GM04504 (cell line): Measurements from ENCODE around the gene ABCB6.
"Not testable (repeated sequence)": the region's sequence is repeated elsewhere in the genome, so short reads cannot be mapped to it uniquely, and the experiment has no call there.

Source experiments
- DNase-seq: peaks from one replicate; pipeline ENCODE4 v3.0.0-alpha.2; 2012; ENCODE audit warnings: low read depth

ABCB6 gene

DNA sequence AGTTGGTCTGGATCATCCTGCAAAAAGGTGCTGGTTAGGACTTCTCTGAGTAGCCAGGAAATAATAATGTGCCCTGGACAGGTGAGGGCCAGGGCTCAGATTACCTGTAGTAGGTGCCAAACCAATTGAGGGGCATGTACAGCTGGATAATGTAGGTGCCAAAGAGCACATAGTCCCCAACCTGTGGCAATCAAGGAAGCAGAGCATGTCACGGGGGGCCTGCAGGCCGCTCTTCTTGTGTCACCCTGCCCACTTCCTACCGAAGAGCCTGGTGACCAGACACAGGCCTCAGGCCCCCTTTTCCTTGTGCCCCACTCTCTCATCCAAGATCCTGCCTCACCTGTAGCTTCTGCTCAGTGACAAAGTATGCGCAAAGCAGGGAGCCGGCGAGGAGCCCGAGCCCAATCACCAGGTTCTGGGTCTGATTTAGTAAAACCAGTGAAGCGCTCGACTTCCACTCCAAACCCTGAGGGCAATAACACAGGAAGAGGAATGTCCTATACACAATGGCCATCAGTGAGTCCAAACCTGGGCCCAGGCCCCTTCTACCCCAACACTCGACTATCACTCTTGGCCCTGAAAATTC is 5.2 kb downstream of the ABCB6 start:
- DNase-seq: no peak

DNA sequence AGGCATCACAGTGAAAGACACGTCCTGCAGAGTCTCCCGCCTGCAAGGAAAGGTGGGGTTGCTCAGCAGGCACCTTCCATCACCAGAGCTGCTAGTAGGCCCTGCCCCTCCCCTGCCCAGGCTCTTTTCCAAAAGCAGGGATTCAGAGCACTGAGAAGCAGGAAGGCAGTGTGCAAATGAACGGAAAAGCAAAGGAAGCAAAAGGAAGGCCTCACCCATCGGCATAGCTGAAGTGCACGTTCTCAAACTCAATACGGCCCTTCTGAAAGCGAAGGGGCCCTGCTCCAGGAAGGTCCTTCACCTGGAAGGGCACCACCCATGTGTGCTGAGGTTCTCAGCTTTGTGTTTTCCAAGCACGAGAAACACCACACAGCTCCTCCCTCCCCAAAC is 5.7 kb downstream of the ABCB6 start:
- no peak for DNase-seq

DNA sequence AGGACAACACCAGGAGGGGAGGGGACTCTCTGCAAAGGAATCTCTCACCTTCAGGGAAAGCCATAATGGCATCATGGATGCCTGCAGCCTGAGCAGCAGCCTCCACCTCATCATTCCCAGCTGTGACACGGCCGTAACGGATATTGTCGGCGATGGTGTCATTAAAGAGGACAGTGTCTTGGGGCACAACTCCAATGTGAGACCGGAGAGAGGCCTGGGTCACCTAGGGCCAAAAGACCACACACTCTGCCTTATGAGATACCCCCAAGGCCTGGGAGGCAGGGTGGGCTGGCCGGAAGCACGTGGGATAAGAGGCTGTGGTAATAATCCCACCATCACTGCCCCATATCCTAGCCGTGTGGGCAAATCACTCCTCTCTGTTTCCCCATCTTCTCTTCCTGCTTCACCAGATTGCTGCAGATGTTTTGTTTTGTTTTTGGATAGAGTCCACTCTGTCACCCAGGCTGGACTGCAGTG is 7.8 kb downstream of the ABCB6 start:
- DNase-seq: no peak

DNA sequence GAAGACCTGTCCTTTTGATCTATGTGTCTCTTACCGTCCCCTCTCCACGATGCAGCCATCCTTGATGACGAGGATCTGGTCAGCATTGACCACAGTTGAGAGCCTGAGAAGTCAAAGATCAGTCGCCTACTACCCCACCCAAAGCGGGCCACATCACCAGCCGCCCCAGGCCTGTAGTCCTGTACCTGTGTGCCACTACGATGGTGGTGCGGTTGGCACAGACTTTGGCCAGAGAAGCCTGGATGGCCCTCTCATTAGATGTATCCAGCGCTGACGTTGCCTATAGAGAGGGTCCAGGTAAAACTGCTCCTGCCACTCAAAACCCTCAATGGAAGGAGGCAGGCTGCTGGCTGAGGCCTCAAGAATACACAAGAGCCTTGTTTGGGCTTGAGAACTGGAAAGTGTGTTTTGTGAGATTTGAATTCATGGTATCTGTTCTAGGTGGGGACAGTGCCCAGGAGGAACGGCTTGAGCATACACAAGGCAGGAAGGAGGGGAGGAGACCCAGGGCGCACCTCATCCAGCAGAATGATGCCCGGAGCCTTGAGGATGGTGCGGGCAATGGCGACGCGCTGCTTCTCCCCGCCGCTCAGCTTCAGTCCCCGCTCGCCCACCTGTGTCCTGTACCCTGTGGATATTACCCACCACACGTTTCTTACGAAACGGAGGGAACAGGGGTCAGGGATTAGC is 8.4 kb downstream of the ABCB6 start:
- no peak for DNase-seq

DNA sequence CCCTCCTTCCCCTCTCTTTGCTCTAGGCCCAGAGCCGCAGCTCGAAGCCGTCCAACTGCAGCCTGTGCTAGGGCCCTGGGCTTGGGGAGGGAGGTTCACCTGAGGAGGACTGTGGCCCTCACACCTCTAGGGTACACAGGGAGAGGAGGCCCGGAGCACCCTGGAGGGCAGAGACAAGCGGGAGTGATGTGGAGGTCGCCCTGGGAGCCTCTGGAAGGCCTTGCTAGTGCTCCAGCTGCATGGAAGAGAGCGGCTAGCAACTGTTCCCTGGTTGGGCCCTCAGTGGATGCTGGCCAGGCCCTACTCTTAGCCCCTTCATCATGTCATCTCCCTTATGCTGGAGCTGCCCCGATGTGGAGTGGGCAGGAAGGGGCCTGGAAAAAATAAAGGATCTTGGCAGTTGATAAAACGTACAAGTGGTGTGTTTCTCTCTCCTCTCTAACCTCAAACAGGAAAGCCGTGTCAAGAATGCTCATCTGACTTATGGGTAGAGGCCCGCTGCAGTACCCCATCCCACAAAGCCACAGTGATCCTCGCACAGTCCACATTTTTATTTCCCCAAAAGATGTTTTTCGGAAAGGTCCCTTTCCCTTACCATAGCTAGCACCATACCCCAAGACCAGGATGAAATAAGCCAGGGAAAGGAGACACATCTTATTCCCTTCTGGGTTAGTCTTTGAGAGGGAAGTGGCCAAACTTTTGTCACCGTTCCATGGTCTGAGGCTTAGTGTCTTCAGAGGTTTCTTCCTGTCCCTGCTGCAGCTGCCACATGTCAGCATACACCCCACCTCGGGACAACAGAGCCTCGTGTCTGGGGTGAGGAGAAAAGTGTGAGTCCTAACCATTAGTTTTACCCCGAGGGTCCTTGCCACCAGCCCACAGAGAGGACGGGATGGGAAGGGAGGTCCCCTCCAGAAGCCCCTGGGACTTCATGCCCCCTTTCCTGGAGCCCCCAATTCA is 9.2 kb downstream of the ABCB6 start:
- DNase-seq: no peak

DNA sequence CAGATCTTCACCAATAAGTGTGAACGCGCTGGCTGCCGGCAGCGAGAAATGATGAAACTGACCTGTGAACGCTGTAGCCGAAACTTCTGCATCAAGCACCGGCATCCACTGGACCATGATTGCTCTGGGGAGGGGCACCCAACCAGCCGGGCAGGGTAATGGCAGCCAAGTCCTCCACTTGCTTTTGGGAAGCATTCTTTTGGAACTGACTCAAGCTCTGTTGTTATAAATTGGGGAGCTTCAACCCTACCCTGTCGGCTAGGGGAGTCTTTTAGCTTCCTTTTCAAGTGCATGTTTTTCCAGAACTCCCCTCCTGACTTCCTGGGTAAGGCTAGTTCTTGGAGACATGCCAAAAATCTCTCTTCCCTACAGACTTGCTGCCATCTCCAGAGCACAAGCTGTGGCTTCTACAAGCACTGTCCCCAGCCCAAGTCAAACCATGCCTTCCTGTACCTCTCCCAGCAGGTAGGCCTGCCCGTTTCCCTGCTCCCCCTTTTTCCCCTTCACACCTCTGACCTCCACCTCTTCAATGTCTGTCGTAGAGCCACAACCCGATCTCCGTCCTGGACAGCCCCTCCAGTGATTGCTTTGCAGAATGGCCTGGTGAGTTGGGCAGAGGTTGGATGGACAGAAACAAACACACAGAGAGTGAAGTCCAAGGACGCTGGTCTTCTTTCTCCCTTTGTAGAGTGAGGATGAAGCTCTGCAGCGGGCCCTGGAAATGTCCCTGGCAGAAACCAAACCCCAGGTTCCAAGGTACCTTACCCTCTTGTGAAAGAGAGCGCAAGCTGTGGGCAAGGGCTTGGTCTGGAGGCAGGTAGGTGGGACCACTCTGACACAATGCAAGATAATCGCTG is 10.6 kb downstream of the ABCB6 start:
- DNase-seq: no peak

DNA sequence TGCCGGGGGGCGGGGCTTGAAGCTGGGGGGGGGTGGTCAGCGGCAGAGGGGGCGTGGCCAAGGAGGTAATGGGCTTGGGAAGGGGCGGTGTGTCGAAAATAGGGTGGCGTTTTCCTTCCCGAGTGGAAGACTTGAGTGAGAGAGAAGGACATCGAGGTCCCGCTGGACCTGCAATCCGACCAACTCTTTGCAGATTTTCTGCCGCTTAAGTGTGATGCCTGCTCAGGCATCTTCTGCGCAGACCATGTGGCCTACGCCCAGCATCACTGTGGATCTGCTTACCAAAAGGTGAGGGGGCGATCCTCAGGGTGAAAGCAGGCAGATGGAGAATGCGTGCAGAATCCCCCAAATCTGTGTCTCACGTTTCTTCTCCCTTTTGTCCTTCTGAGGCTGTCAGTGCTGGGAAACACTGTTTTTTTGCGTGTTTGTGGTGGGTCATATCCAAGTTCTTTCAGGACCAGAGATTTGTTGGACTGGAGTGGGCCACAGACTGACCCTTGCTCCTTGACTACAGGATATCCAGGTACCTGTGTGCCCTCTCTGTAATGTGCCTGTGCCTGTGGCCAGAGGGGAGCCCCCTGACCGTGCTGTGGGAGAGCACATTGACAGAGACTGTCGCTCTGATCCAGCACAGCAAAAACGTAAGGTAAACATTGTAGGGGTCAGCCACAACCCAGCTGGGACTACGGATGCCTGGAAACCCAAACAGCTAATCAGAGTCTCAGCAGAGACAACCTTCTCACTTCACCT is 11.4 kb downstream of the ABCB6 start:
- DNase-seq: no peak

DNA sequence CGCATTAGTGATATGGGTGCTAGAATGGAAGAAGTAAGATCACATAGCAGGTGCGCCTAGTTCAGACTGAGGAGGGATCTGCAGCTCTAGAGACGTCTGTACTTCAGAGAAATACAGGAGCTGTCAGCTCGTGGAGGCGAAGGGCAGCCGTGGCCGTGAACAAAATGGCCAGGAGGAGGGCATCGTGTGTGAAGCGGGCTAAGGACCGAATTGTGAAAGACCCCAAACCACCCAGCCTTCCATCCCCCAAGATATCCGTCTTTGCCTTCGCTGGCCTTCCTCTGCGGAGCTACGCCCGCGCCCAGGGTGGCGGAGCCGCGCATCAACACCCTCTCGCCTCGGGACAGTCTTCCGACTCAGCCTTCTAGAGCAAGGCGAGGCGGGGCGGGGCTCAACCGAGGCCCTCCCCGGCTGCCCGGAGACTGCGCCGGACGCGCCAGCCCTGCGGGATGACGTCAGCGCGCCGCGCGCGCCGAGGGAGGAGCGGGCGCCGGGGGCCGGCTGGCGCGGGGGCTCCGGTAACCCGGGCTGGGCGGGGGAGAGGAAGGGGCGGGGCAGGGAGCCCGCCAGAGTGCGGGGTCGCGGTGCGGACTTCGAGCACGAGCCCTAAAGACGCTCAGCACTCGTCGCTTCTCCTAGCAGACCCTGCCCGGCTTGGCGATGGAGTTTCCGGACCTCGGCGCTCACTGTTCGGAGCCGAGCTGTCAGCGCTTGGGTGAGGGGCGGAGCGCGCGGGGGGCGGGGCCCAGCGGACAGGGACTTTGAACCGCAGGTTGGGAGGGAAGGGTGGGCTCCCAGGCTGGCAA is 12.2 kb downstream of the ABCB6 start, which contains the start of gene ZFAND2B:
Gene ZFAND2B, plus strand, starts transcription at position 455 of the 806 bp plus-strand sequence. Its CDS starts 206 bp downstream, at position 661.
- DNase-seq: peak; percentile 89

DNA sequence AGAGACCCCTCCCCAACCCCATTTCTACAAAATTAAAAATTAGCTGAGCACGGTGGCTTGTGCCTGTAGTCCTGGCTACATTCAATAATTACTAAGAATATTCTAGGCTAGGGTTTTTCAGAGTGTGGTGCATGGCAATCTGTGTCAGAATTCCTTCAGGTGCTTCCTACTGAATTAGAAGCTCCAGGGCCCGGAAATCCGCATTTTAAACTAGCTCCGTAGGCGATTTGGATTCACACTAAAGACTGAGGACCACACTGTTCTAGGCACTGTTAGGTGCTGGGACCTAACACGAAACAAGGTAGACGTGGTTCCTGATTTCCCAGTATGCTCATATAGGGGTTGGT is 12.8 kb downstream of the ABCB6 start:
- DNase-seq: no peak

DNA sequence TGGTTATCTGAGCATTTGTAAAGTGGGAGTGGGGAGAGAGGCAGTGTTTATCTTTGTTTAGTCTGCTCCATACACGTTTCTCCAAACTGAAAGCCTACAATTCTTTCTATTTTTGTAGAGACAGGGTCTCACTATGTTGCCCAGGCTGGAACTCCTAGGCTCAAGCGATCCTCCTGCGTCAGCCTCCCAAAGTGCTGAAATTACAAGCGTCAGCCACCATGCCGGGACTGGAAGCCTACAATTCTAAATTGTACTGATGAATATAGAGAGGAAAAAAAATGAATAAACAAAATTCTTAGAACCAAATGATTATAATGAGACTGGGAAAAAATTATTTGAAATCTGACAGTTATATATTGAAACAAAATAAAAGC is 13.6 kb downstream of the ABCB6 start:
- DNase-seq: no peak

DNA sequence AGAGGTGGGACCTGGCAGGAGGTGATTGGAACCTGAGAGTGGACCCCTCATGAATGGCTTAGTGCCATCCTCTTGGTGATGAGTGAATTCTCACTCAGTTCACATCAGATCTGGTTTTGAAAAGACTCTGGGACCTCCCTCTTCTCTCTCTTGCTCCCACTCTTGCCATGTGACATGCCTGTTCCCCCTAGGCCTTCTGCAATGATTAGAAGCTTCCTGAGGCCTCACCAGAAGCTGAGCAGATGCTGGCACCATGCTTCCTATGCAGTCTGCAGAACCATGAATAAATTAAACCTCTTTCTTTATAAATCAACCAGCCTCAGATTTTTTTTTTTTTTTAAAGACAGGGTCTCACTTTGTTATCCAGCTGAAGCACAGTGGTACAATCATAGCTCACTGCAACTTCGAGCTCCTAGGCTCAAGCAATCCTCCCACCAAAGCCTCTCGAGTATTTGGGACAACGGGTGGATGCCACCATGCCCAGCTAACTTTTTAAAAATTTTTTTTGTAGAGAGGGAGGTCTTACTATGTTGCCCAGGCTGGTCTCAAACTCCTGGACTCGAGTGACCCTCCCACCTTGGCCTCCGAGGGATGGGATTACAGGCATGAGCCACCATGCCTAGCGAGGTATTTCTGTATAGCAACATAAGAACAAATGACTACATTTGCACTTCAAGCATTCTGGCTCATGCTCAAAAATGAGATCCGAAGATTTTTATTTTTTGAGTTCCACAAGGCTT is 14.2 kb downstream of the ABCB6 start:
- DNase-seq: no peak

DNA sequence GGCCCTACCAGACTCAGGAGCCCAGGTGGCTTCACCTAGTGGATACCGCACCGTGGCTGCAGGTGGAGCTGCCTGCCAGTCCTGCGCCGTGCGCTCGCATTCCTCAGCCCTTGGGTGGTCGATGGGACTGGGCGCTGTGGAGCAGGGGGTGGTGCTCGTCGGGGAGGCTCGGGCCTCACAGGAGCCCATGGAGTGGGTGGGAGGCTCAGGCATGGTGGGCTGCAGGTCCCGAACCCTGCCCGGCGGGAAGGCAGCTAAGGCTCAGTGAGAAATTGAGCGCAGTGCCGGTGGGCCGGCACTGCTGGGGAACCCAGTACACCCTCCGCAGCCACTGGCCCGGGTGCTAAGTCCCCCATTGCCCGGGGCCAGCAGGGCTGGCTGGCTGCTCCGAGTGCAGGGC is 17.4 kb downstream of the ABCB6 start:
- not testable (repeated sequence) for DNase-seq

DNA sequence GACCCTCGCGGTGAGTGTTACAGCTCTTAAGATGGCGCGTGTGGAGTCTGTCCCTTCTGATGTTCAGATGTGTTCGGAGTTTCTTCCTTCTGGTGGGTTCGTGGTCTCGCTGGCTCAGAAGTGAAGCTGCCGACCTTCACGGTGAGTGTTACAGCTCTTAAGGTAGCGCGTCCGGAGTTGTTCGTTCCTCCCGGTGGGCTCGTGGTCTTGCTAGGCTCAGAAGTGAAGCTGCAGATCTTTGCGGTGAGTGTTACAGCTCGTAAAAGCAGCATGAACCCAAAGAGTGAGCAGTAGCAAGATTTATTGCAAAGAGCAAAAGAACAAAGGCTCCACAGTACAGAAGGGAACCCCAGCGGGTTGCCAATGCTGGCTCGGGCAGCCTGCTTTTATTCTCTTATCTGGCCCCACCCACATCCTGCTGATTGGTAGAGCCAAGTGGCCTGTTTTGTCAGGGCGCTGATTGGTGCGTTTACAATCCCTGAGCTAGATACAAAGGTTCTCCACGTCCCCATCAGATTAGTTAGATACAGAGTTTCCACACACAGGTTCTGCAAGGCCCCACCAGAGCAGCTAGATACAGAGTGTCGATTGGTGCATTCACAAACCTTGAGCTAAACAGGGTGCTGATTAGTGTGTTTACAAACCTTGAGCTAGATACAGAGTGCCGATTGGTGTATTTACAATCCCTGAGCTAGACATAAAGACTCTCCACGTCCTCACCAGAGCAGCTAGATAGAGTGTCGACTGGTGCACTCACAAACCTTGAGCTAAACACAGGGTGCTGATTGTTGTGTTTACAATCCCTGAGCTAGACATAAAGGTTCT is 18.0 kb downstream of the ABCB6 start:
- not testable (repeated sequence) for DNase-seq

DNA sequence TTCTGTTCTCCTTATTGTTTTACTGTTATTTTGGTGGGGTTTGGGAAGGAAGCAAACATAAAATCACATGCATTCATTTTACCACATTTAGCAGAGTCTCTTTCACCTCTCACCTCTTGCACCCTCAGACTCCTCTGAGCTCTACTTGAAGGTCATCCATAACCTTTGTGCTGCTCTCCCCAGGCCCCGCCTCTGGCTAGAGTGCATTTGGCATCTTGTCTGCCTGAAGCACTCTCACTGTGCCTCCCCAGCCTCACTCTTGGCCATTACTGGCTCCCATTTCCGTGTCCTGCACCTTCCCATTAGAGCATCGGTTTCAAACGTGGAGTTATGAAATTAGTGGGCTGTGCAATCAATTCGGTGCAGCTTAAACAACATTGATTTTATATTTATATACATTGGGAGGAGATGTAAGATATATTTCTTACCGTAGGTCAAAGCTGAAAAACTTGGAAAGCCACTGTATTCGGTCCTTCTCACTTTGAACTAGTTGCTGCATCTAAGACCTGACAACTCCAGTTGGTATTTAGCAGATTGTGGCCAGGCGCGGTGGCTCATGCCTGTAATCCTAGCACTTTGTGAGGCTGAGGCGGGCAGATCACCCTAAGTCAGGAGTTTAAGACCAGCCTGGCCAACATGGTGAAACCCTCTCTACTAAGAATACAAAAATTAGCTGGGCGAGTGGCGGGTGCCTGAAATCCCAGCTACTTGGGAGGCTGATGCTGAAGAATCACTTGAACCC is 19.1 kb downstream of the ABCB6 start:
- DNase-seq: no peak

DNA sequence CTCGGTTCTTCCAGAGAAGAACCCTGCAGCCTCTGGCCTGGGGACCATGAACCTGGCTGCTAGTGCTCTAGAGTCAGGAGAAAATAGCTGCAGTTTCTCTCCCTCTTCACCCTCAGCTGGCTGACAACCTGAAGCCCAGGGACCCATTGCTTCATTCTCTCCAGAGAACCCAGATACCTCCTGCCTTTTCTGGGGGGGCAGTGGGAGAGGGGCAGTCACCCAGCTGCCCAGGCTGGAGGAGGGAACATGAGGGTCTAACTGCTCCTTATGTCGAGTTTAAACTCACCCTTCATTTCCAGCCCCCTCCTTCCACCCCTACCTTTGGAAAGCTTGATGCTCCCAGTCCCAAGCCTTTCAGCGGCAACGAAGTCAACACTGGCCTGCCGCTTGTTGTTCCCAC is 19.8 kb downstream of the ABCB6 start:
- DNase-seq: no peak

DNA sequence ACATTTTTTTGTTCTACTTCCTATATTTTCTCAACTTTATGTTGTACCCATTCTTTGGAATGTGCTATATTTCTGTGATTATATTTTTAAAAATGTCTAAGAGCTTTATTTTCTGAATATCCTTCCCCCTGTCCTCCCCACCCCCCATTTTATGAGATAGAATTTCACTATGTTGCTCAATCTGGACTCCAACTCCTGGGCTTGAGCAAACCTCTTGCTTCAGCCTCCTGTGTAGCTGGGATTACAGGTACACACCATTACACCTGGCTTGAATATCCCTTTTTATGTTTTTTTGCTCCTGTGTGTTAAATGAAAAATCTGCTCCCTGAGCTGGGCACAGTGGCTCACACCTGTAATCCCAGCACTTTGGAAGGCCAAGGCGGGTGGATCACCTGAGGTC is 21.4 kb downstream of the ABCB6 start:
- no peak for DNase-seq

DNA sequence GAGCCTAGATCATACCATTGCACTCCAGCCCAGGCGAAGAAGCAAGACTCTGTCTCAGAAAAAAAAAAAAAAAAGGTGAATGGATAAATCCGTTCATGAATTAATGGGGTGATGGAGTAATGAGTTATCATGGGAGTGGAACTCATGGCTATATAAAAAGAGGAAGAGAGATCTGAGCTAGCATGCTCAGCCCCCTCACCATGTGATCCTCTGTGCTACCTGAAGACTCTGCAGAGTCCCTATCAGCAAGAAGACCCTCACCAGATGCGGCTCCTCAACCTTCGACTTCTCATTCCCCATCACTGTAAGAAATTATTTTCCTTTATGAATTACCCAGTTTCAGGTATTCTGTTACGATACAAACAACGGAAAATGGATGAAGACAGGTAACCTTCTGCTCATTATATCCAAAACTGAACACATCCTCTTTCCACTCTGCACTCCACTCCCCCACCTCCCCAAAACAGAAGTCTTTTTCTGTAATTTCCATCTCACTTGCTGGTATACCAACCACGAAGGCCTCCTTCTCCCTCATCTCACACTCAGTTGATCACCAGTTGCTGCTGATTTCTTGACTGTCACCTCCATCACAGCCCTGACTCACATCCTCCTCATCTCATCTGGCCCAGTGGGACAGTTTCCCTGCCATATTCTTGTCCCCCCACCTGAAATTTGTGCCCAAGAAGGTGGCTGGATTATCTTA is 31.9 kb downstream of the ABCB6 start:
- DNase-seq: no peak
